ENCODE measurements around the gene SYN1. TPM values are rescaled to one million over a fixed set of nuclear protein-coding genes. Genes with fewer than 3 reads are reported as not detected.

The SYN1 gene
- total and polyA plus RNA-seq, 2 experiments from 2014 or later: 0.34 TPM; not detected in 1

- H3K36me3 ChIP-seq (ENCODE audit: low read depth): no peaks in the 10 kb centered on the region
- H3K27me3 ChIP-seq (replicated peaks; ENCODE audit: insufficient read depth): no peaks in the 10 kb centered on the region
- H4K20me1 ChIP-seq (ENCODE audit: insufficient read depth): no peaks in the 10 kb centered on the region
- peak; percentile 93 for DNase-seq
- H3K4me1 ChIP-seq (ENCODE audit: insufficient read depth): peaks cover 4% of the 10 kb centered on the region; the same call in 1 of the 2 replicates
- peak overlapping the region; percentile 86 for H2AFZ ChIP-seq
- H3K4me2 ChIP-seq (ENCODE audit: unreplicated experiment): peak overlapping the region; percentile 89
- 1% methylated on average over 18 to 20 of the region's 20 CpGs for WGBS, 2 experiments (ENCODE audit: low coverage in 1 of 2, low lambda C conversion rate in 2 of 2, missing lambda C conversion rate in 2 of 2)
- peak overlapping the region; percentile 74 for H3K4me3 ChIP-seq
- peak overlapping the region; percentile 86 for H3K9ac ChIP-seq
- H3K9me3 ChIP-seq (ENCODE audit: low read depth): no peaks in the 10 kb centered on the region
- no peaks in the 10 kb centered on the region for H3F3A ChIP-seq (ENCODE audit: insufficient read depth)
- peak overlapping the region; percentile 81 for H3K27ac ChIP-seq
- 0 out of 2 replicates have a peak, but pooled peaks cover 4% of the 10 kb centered on the region for H3K79me2 ChIP-seq (ENCODE audit: insufficient read depth)
- TF ChIP-seq EZH2phosphoT487 (IDR thresholded peaks at IDR 0.05; ENCODE audit: insufficient read depth, low read depth): no peak
- TF ChIP-seq EZH2 (IDR thresholded peaks at IDR 0.05; ENCODE audit: insufficient read depth, poor library complexity, severe bottlenecking): no peak
- in situ Hi-C loops (cut with MboI): no loop called here
- H3K9me2 ChIP-seq (ENCODE audit: insufficient read depth): no peaks in the 10 kb centered on the region
These were observed 63.5 kb downstream of the SYN1 start for GRCh38 chrX:47556045-47556623.

GRCh38 chrX:47543496-47543895 is 76.2 kb downstream of the SYN1 start:
- no peaks in the 10 kb centered on the region for H3K36me3 ChIP-seq (ENCODE audit: low read depth)
- H3K9me3 ChIP-seq (ENCODE audit: low read depth): no peaks in the 10 kb centered on the region
- H3K27me3 ChIP-seq (replicated peaks; ENCODE audit: insufficient read depth): no peaks in the 10 kb centered on the region
- in situ Hi-C loops (cut with MboI): loop anchor here (25.0 kb wide), 1 partner anchor 494 kb away; no protein-coding TSS in a partner anchor
- H3K9ac ChIP-seq: no peak overlapping the region
- H3K27ac ChIP-seq: no peak overlapping the region
- WGBS, 2 experiments (ENCODE audit: low coverage in 1 of 2, low lambda C conversion rate in 2 of 2, missing lambda C conversion rate in 2 of 2): 77 to 90% methylated on average over 5 of the region's 5 CpGs
- H3F3A ChIP-seq (ENCODE audit: insufficient read depth): no peaks in the 10 kb centered on the region
- peaks cover 5% of the 10 kb centered on the region for H3K4me1 ChIP-seq (ENCODE audit: insufficient read depth)
- no peaks in the 10 kb centered on the region for H3K9me2 ChIP-seq (ENCODE audit: insufficient read depth)
- TF ChIP-seq EZH2 (IDR thresholded peaks at IDR 0.05; ENCODE audit: insufficient read depth, poor library complexity, severe bottlenecking) (no peak), EZH2phosphoT487 (IDR thresholded peaks at IDR 0.05; ENCODE audit: insufficient read depth, low read depth) (no peak)
- no peak overlapping the region for H2AFZ ChIP-seq
- no peaks in the 10 kb centered on the region for H3K79me2 ChIP-seq (ENCODE audit: insufficient read depth)
- no peak overlapping the region for H3K4me2 ChIP-seq (ENCODE audit: unreplicated experiment)
- no peak for DNase-seq
- H4K20me1 ChIP-seq (ENCODE audit: insufficient read depth): no peaks in the 10 kb centered on the region
- no peak overlapping the region for H3K4me3 ChIP-seq

- Histone ChIP-seq H3K4me2 (ENCODE audit: unreplicated experiment) (peak overlapping the region; percentile 62), H3K27ac (peak overlapping the region; percentile 70), H3K79me2 (ENCODE audit: insufficient read depth) (no peaks in the 10 kb centered on the region)
These were observed 78.7 kb downstream of the SYN1 start for GRCh38 chrX:47540754-47541538.

GRCh38 chrX:47539860-47540259 is 79.8 kb downstream of the SYN1 start:
- Histone ChIP-seq H4K20me1 (ENCODE audit: insufficient read depth) (no peaks in the 10 kb centered on the region), H3K27ac (no peak overlapping the region), H2AFZ (no peak overlapping the region), H3K9me3 (ENCODE audit: low read depth) (no peaks in the 10 kb centered on the region), H3K4me1 (ENCODE audit: insufficient read depth) (peaks cover 5% of the 10 kb centered on the region), H3K9me2 (ENCODE audit: insufficient read depth) (no peaks in the 10 kb centered on the region), H3K9ac (no peak overlapping the region), H3K79me2 (ENCODE audit: insufficient read depth) (no peaks in the 10 kb centered on the region), H3F3A (ENCODE audit: insufficient read depth) (no peaks in the 10 kb centered on the region), H3K36me3 (ENCODE audit: low read depth) (no peaks in the 10 kb centered on the region), H3K4me2 (ENCODE audit: unreplicated experiment) (no peak overlapping the region), H3K27me3 (replicated peaks; ENCODE audit: insufficient read depth) (no peaks in the 10 kb centered on the region), H3K4me3 (no peak overlapping the region)
- DNase-seq: peak; percentile 9
- no peak for TF ChIP-seq EZH2phosphoT487 (IDR thresholded peaks at IDR 0.05; ENCODE audit: insufficient read depth, low read depth)
- no peak for TF ChIP-seq EZH2 (IDR thresholded peaks at IDR 0.05; ENCODE audit: insufficient read depth, poor library complexity, severe bottlenecking)
- in situ Hi-C loops (cut with MboI): loop anchor here (25.0 kb wide), 1 partner anchor 497 kb away; no protein-coding TSS in a partner anchor

More at GRCh38 chrX:47540754-47541538, 78.7 kb downstream of the SYN1 start:
- no peaks in the 10 kb centered on the region for H3K9me2 ChIP-seq (ENCODE audit: insufficient read depth)
- WGBS, 2 experiments (ENCODE audit: low coverage in 1 of 2, low lambda C conversion rate in 2 of 2, missing lambda C conversion rate in 2 of 2): 15% methylated on average over 15 of the region's 15 CpGs
- peak overlapping the region; percentile 68 for H3K9ac ChIP-seq
- DNase-seq: peak; percentile 92
- H3F3A ChIP-seq (ENCODE audit: insufficient read depth): no peaks in the 10 kb centered on the region
- no peaks in the 10 kb centered on the region for H3K36me3 ChIP-seq (ENCODE audit: low read depth)
- peak overlapping the region; percentile 88 for H2AFZ ChIP-seq
- peak overlapping the region; percentile 37; the same call in 1 of the 2 replicates for H3K4me3 ChIP-seq
- in situ Hi-C loops (cut with MboI): loop anchor here (25.0 kb wide), 1 partner anchor 496 kb away; no protein-coding TSS in a partner anchor
- H3K4me1 ChIP-seq (ENCODE audit: insufficient read depth): peaks cover 5% of the 10 kb centered on the region
- no peaks in the 10 kb centered on the region for H4K20me1 ChIP-seq (ENCODE audit: insufficient read depth)
- no peaks in the 10 kb centered on the region for H3K27me3 ChIP-seq (replicated peaks; ENCODE audit: insufficient read depth)
- TF ChIP-seq EZH2phosphoT487 (IDR thresholded peaks at IDR 0.05; ENCODE audit: insufficient read depth, low read depth): no peak
- TF ChIP-seq EZH2 (IDR thresholded peaks at IDR 0.05; ENCODE audit: insufficient read depth, poor library complexity, severe bottlenecking): no peak
- no peaks in the 10 kb centered on the region for H3K9me3 ChIP-seq (ENCODE audit: low read depth)

Data from GM23248 (cell line).